MM.1S (cell line): Measurements from ENCODE around the gene PTGER2.

ENCODE experiments used
- DNase-seq: peaks from one replicate; pipeline ENCODE4 v3.0.0-alpha.2; 2015
- H2AFZ ChIP-seq: fragments of 300-600 bp; sonication (generic); 2 replicates; pipeline ENCODE4 v1.6.0; 2016; ENCODE audit warnings: antibody characterized with exemption, low read length
- H3F3A ChIP-seq: fragments of 300-600 bp; sonication (generic); 2 replicates; pipeline ENCODE4 v1.6.1; 2016; ENCODE audit warnings: mild to moderate bottlenecking, antibody characterized with exemption, low read length, moderate library complexity, mixed read lengths; ENCODE audit not compliant: insufficient read depth
- H3K27ac ChIP-seq: fragments of 300-600 bp; sonication (generic); 2 replicates; pipeline ENCODE4 v1.5.1; 2016; ENCODE audit warnings: mild to moderate bottlenecking, low read length
- H3K27me3 ChIP-seq: fragments of 300-600 bp; sonication (generic); replicated peaks from 2 replicates; pipeline ENCODE4 v1.6.0; 2016; ENCODE audit warnings: low read length; ENCODE audit not compliant: insufficient read depth
- H3K36me3 ChIP-seq: fragments of 300-600 bp; sonication (generic); replicated peaks from 2 replicates; pipeline ENCODE4 v1.6.1; 2016; ENCODE audit warnings: mild to moderate bottlenecking, low read length, mixed read lengths; ENCODE audit not compliant: insufficient read depth
- H3K4me1 ChIP-seq: fragments of 300-600 bp; sonication (generic); 2 replicates; pipeline ENCODE4 v1.6.1; 2016; ENCODE audit warnings: low read length, mixed read lengths
- H3K4me2 ChIP-seq: fragments of 300-600 bp; sonication (generic); 2 replicates; pipeline ENCODE4 v1.6.0; 2016; ENCODE audit warnings: low read depth, low read length
- H3K4me3 ChIP-seq: fragments of 300-600 bp; sonication (generic); 2 replicates; pipeline ENCODE4 v1.5.1; 2016; ENCODE audit warnings: low read length, mixed read lengths
- H3K79me2 ChIP-seq: fragments of 300-600 bp; sonication (generic); 2 replicates; pipeline ENCODE4 v1.6.1; 2016; ENCODE audit warnings: mixed run types, low read length, mixed read lengths
- H3K9ac ChIP-seq: fragments of 300-600 bp; sonication (generic); 2 replicates; pipeline ENCODE4 v1.6.1; 2016; ENCODE audit warnings: low read length, mixed read lengths
- H3K9me2 ChIP-seq: fragments of 300-600 bp; sonication (generic); replicated peaks from 2 replicates; pipeline ENCODE4 v1.6.1; 2016; ENCODE audit warnings: mild to moderate bottlenecking, low read length, mixed read lengths; ENCODE audit not compliant: insufficient read depth
- H3K9me3 ChIP-seq: fragments of 300-600 bp; sonication (generic); replicated peaks from 2 replicates; pipeline ENCODE4 v1.6.1; 2016; ENCODE audit warnings: mild to moderate bottlenecking, low read length, mixed read lengths; ENCODE audit not compliant: insufficient read depth
- H4K20me1 ChIP-seq: fragments of 300-600 bp; sonication (generic); 2 replicates; pipeline ENCODE4 v1.6.1; 2016; ENCODE audit warnings: mild to moderate bottlenecking, low read length, moderate library complexity, mixed read lengths; ENCODE audit not compliant: insufficient read depth
- CTCF ChIP-seq: fragments of 300-600 bp; sonication (generic); IDR thresholded peaks from 2 replicates; pipeline ENCODE4 v1.5.1; 2016; ENCODE audit warnings: antibody characterized with exemption, low read length, mixed read lengths
- EZH2 ChIP-seq: fragments of 300-600 bp; sonication (generic); optimal IDR thresholded peaks from 2 replicates; pipeline ENCODE3; 2017; ENCODE audit warnings: low read depth, mild to moderate bottlenecking, antibody characterized with exemption, low read length, mixed read lengths
- EZH2phosphoT487 ChIP-seq: fragments of 300-600 bp; sonication (generic); IDR thresholded peaks from 2 replicates; pipeline ENCODE4 v1.6.1; 2018; ENCODE audit warnings: antibody characterized with exemption, low read length

Gene PTGER2

DNA sequence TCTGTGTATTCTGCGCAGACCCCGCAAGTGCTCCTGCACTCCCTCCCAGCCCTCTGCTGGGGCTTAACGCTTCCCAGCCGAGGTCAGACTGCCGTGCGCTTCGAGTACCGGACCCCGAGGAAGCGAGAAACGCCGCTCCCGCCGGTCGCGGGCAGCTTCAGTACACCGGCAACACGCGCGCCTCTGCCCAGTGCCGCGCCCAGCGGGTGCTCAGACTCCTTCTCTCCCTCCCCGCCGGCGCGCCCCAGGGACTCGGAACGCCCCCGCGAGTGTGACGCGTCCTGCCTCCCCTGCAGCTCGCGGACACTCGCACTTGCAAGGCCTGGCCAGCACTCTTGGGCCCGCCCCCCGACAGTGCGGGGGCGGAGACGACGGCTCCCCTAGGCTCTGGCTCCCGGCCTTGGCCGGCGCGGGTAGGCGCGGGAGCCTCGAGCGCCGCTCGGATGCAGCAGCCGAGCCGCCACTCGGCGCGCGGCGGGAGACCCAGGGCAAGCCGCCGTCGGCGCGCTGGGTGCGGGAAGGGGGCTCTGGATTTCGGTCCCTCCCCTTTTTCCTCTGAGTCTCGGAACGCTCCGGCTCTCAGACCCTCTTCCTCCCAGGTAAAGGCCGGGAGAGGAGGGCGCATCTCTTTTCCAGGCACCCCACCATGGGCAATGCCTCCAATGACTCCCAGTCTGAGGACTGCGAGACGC, at the start of gene PTGER2:
TSS of gene PTGER2 (plus strand) at position 410 of the 692 bp plus-strand sequence. CDS start at position 647, 237 bp downstream.
- H3K9ac ChIP-seq, result no peak within 1 kb of the TSS
- H4K20me1 ChIP-seq, result no peaks in the 10 kb centered on the region
- H3K27ac ChIP-seq, result no peak within 1 kb of the TSS
- TF ChIP-seq EZH2 (no peak), EZH2phosphoT487 (no peak), CTCF (no peak)
- H3K4me2 ChIP-seq, result peak within 1 kb of the TSS; percentile 82
- peaks cover 12% of the 10 kb centered on the region for H3K4me1 ChIP-seq
- peak within 1 kb of the TSS; percentile 50 for H3K4me3 ChIP-seq
- H3K36me3 ChIP-seq, result no peaks in the 10 kb centered on the region
- no peaks in the 10 kb centered on the region for H3K27me3 ChIP-seq
- peak; percentile 9 for DNase-seq
- no peaks in the 10 kb centered on the region for H3F3A ChIP-seq
- H2AFZ ChIP-seq, result 0 out of 2 replicates have a peak within 1 kb of the TSS, but pooled peaks have one; percentile 31
- H3K79me2 ChIP-seq, result no peaks in the 10 kb centered on the region
- H3K9me2 ChIP-seq, result no peaks in the 10 kb centered on the region
- H3K9me3 ChIP-seq, result no peaks in the 10 kb centered on the region

- H4K20me1 ChIP-seq, result no peaks in the 10 kb centered on the region
- H3F3A ChIP-seq, result peaks cover 3% of the 10 kb centered on the region; the same call in 1 of the 2 replicates
- peak overlapping the region; percentile 93 for H3K27ac ChIP-seq
- H2AFZ ChIP-seq, result peak overlapping the region; percentile 61
- peak overlapping the region; percentile 31; the same call in 1 of the 2 replicates for H3K9ac ChIP-seq
- peak; percentile 72 for DNase-seq
- H3K9me2 ChIP-seq, result no peaks in the 10 kb centered on the region
- no peak overlapping the region; the same call in 1 of the 2 replicates for H3K4me3 ChIP-seq
- no peaks in the 10 kb centered on the region for H3K9me3 ChIP-seq
- peaks cover 22% of the 10 kb centered on the region for H3K4me1 ChIP-seq
- H3K4me2 ChIP-seq, result peak overlapping the region; percentile 58
- no peaks in the 10 kb centered on the region for H3K79me2 ChIP-seq
- no peaks in the 10 kb centered on the region for H3K36me3 ChIP-seq
- H3K27me3 ChIP-seq, result no peaks in the 10 kb centered on the region
- TF ChIP-seq CTCF (no peak), EZH2phosphoT487 (no peak), EZH2 (no peak)
Observed at GRCh38 chr14:52265253-52265652, 48.9 kb upstream of the PTGER2 start.

GRCh38 chr14:52266179-52266578, 47.9 kb upstream of the PTGER2 start:
- H3K27me3 ChIP-seq, result no peaks in the 10 kb centered on the region
- peaks cover 3% of the 10 kb centered on the region; the same call in 1 of the 2 replicates for H3F3A ChIP-seq
- H3K9me3 ChIP-seq, result no peaks in the 10 kb centered on the region
- no peak overlapping the region for H3K9ac ChIP-seq
- 0 out of 2 replicates have a peak overlapping the region, but pooled peaks have one; percentile 23 for H2AFZ ChIP-seq
- H3K36me3 ChIP-seq, result no peaks in the 10 kb centered on the region
- DNase-seq, result no peak
- H3K79me2 ChIP-seq, result no peaks in the 10 kb centered on the region
- no peaks in the 10 kb centered on the region for H3K9me2 ChIP-seq
- no peak overlapping the region for H3K4me3 ChIP-seq
- H4K20me1 ChIP-seq, result no peaks in the 10 kb centered on the region
- peak overlapping the region; percentile 93; the same call in 1 of the 2 replicates for H3K27ac ChIP-seq
- H3K4me2 ChIP-seq, result peak overlapping the region; percentile 58
- TF ChIP-seq EZH2phosphoT487 (no peak), CTCF (no peak), EZH2 (no peak)
- H3K4me1 ChIP-seq, result peaks cover 22% of the 10 kb centered on the region
